OCI-LY1 (cell line): ENCODE data around the gene TRIO.

Source experiments
- H2AFZ ChIP-seq: fragments of 200-600 bp; sonication (generic), shearing (Covaris generic); 2 replicates; pipeline ENCODE4 v1.6.0; 2014; ENCODE audit warnings: antibody characterized with exemption, mild to moderate bottlenecking, low read length
- H3F3A ChIP-seq: fragments of 200-600 bp; sonication (generic), shearing (Covaris generic); 2 replicates; pipeline ENCODE4 v1.6.0; 2014; ENCODE audit warnings: mild to moderate bottlenecking, antibody characterized with exemption, low read length, moderate library complexity; ENCODE audit not compliant: insufficient read depth
- H3K27ac ChIP-seq: fragments of 200-600 bp; sonication (generic); 2 replicates; pipeline ENCODE4 v1.5.1; 2014; ENCODE audit warnings: low read length, mixed run types, mild to moderate bottlenecking, low read depth; ENCODE audit not compliant: poor library complexity, severe bottlenecking
- H3K27me3 ChIP-seq: fragments of 200-600 bp; sonication (generic); 2 replicates; pipeline ENCODE4 v1.6.0; 2014; ENCODE audit warnings: antibody characterized with exemption, mild to moderate bottlenecking, low read length, moderate library complexity; ENCODE audit not compliant: insufficient read depth
- H3K36me3 ChIP-seq: fragments of 200-600 bp; sonication (generic); 2 replicates; pipeline ENCODE4 v1.6.1; 2014; ENCODE audit warnings: mild to moderate bottlenecking, antibody characterized with exemption, low read length, moderate library complexity, mixed read lengths; ENCODE audit not compliant: insufficient read depth
- H3K4me1 ChIP-seq: fragments of 200-600 bp; sonication (generic); 2 replicates; pipeline ENCODE4 v1.5.1; 2014; ENCODE audit warnings: mild to moderate bottlenecking, low read length, moderate library complexity; ENCODE audit not compliant: insufficient read depth, severe bottlenecking
- H3K4me2 ChIP-seq: fragments of 200-600 bp; sonication (generic), shearing (Covaris generic); 2 replicates; pipeline ENCODE4 v1.6.1; 2014; ENCODE audit warnings: low read length
- H3K4me3 ChIP-seq: fragments of 200-600 bp; sonication (generic); 2 replicates; pipeline ENCODE4 v1.5.1; 2014; ENCODE audit warnings: low read length, low read depth, mild to moderate bottlenecking, mixed read lengths; ENCODE audit not compliant: poor library complexity, severe bottlenecking
- H3K79me2 ChIP-seq: fragments of 200-600 bp; shearing (Covaris generic); 2 replicates; pipeline ENCODE4 v1.6.1; 2016; ENCODE audit warnings: mixed run types, low read length, mixed read lengths; ENCODE audit not compliant: insufficient read depth
- H3K9ac ChIP-seq: fragments of 200-600 bp; sonication (generic), shearing (Covaris generic); 2 replicates; pipeline ENCODE4 v1.6.1; 2014; ENCODE audit warnings: mild to moderate bottlenecking, low read length, mixed read lengths
- H3K9me2 ChIP-seq: fragments of 200-600 bp; sonication (generic), shearing (Covaris generic); 2 replicates; pipeline ENCODE4 v1.6.1; 2014; ENCODE audit warnings: low read depth, mild to moderate bottlenecking, low read length, mixed read lengths
- H3K9me3 ChIP-seq: fragments of 200-600 bp; shearing (Covaris generic); 2 replicates; pipeline ENCODE4 v1.6.1; 2014; ENCODE audit warnings: low read length, mixed read lengths
- H4K20me1 ChIP-seq: fragments of 200-600 bp; sonication (generic), shearing (Covaris generic); 2 replicates; pipeline ENCODE4 v1.6.0; 2016; ENCODE audit warnings: mild to moderate bottlenecking, low read length; ENCODE audit not compliant: insufficient read depth
- CTCF ChIP-seq: fragments of 200-600 bp; sonication (generic), shearing (Covaris generic); IDR thresholded peaks from 2 replicates; pipeline ENCODE4 v1.5.1; 2017; ENCODE audit warnings: mild to moderate bottlenecking, antibody characterized with exemption, low read length, moderate library complexity, mixed read lengths
- EZH2 ChIP-seq: fragments of 200-600 bp; sonication (generic), shearing (Covaris generic); IDR thresholded peaks from 2 replicates; pipeline ENCODE4 v1.8.0; 2017; ENCODE audit warnings: borderline replicate concordance, mixed run types, mild to moderate bottlenecking, antibody characterized with exemption, low read length, moderate library complexity, mixed read lengths

TRIO gene

GRCh38 chr5:14321936-14322335 lies 178.8 kb downstream of the TRIO start:
- Histone ChIP-seq H3K9me2 (no peaks in the 10 kb centered on the region), H3K4me2 (no peak overlapping the region), H3K4me3 (no peak overlapping the region), H3K79me2 (no peaks in the 10 kb centered on the region), H3K9me3 (no peaks in the 10 kb centered on the region), H3K4me1 (no peaks in the 10 kb centered on the region), H3K27ac (no peak overlapping the region), H4K20me1 (no peaks in the 10 kb centered on the region), H3K9ac (no peak overlapping the region), H2AFZ (no peak overlapping the region), H3K27me3 (no peaks in the 10 kb centered on the region), H3F3A (no peaks in the 10 kb centered on the region), H3K36me3 (no peaks in the 10 kb centered on the region)
- TF ChIP-seq EZH2 (no peak), CTCF (no peak)

- no peak overlapping the region for H2AFZ ChIP-seq
- no peak overlapping the region for H3K4me3 ChIP-seq
- no peak overlapping the region for H3K9ac ChIP-seq
- no peaks in the 10 kb centered on the region for H3K9me2 ChIP-seq
- no peaks in the 10 kb centered on the region for H3K4me1 ChIP-seq
- H4K20me1 ChIP-seq = no peaks in the 10 kb centered on the region
- no peaks in the 10 kb centered on the region for H3K36me3 ChIP-seq
- H3F3A ChIP-seq = no peaks in the 10 kb centered on the region
- no peaks in the 10 kb centered on the region for H3K79me2 ChIP-seq
- TF ChIP-seq EZH2 = no peak
- no peak for TF ChIP-seq CTCF
- H3K27ac ChIP-seq = no peak overlapping the region
- H3K27me3 ChIP-seq = no peaks in the 10 kb centered on the region
- H3K9me3 ChIP-seq = no peaks in the 10 kb centered on the region
- no peak overlapping the region for H3K4me2 ChIP-seq
These were observed 179.5 kb downstream of the TRIO start for GRCh38 chr5:14322437-14323187.

- Histone ChIP-seq H3K9me3 (no peaks in the 10 kb centered on the region), H3F3A (no peaks in the 10 kb centered on the region), H3K9me2 (no peaks in the 10 kb centered on the region), H3K4me2 (no peak overlapping the region), H3K27ac (no peak overlapping the region), H4K20me1 (no peaks in the 10 kb centered on the region), H3K4me3 (no peak overlapping the region), H2AFZ (no peak overlapping the region), H3K79me2 (no peaks in the 10 kb centered on the region), H3K4me1 (no peaks in the 10 kb centered on the region), H3K27me3 (no peaks in the 10 kb centered on the region), H3K36me3 (no peaks in the 10 kb centered on the region), H3K9ac (no peak overlapping the region)
- no peak for TF ChIP-seq CTCF
- TF ChIP-seq EZH2 = no peak
These were observed 180.3 kb downstream of the TRIO start for GRCh38 chr5:14323466-14323865.
